Epithelial cell of proximal tubule (primary cell): ENCODE measurements around the gene SLC35G2. TPM values are rescaled to one million over a fixed set of nuclear protein-coding genes. Genes with fewer than 3 reads are reported as not detected.
"Not testable (repeated sequence)": the region's sequence is repeated elsewhere in the genome, so short reads cannot be mapped to it uniquely, and the experiment has no call there.

Experiments
- DNase-seq: peaks from one replicate; pipeline ENCODE4 v3.0.0-alpha.2; 2011; ENCODE audit warnings: low read depth
- H3K4me3 ChIP-seq: 2 replicates; pipeline ENCODE4 v1.5.1; 2011; ENCODE audit warnings: low read depth, mild to moderate bottlenecking, low read length
- total RNA-seq: library from RNA; depleted of rRNA; stranded (reverse); fragments of >200 nt; gene quantifications from 2 replicates; pipeline ENCODE4 v1.2.3, GENCODE V29; 2015
- TF ChIP-seq, protein P1 (sequence below): conservative IDR thresholded peaks from 2 replicates; pipeline ENCODE4 v1.5.1; 2012; ENCODE audit warnings: low read depth, mild to moderate bottlenecking, low read length

The SLC35G2 gene
- total RNA-seq, 1 donor from 2014 or later = 7.6 TPM

- DNase-seq = no peak
- TF ChIP-seq, protein P1, sequence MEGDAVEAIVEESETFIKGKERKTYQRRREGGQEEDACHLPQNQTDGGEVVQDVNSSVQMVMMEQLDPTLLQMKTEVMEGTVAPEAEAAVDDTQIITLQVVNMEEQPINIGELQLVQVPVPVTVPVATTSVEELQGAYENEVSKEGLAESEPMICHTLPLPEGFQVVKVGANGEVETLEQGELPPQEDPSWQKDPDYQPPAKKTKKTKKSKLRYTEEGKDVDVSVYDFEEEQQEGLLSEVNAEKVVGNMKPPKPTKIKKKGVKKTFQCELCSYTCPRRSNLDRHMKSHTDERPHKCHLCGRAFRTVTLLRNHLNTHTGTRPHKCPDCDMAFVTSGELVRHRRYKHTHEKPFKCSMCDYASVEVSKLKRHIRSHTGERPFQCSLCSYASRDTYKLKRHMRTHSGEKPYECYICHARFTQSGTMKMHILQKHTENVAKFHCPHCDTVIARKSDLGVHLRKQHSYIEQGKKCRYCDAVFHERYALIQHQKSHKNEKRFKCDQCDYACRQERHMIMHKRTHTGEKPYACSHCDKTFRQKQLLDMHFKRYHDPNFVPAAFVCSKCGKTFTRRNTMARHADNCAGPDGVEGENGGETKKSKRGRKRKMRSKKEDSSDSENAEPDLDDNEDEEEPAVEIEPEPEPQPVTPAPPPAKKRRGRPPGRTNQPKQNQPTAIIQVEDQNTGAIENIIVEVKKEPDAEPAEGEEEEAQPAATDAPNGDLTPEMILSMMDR = no peak
- no peak overlapping the region for H3K4me3 ChIP-seq
Measured at GRCh38 chr3:136898549-136898948, 79.6 kb downstream of the SLC35G2 start.

DNA sequence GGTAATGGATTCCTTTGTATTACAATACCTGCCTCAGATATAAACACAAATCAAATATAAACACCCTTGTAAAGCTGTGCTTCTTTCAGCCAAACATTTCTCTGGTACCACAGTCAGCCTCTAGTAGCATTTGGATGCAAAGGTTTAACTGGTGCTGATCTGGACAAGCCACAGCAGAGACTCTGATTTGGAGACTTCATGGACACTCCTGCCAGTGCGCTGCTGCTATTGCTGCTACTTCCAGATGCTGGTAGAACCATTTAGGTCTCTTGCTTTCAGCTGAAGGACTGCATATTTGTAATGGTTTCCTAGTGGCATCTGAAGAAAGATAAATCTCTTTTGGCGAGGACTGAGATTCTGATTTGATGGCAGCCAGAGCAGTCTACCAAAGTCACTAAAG is 80.0 kb downstream of the SLC35G2 start:
- H3K4me3 ChIP-seq = no peak overlapping the region
- TF ChIP-seq, protein P1 = no peak
- no peak for DNase-seq

- DNase-seq = no peak
- TF ChIP-seq, protein P1 = no peak
- no peak overlapping the region for H3K4me3 ChIP-seq
Measured at GRCh38 chr3:136899622-136900158, 80.8 kb downstream of the SLC35G2 start.

DNA sequence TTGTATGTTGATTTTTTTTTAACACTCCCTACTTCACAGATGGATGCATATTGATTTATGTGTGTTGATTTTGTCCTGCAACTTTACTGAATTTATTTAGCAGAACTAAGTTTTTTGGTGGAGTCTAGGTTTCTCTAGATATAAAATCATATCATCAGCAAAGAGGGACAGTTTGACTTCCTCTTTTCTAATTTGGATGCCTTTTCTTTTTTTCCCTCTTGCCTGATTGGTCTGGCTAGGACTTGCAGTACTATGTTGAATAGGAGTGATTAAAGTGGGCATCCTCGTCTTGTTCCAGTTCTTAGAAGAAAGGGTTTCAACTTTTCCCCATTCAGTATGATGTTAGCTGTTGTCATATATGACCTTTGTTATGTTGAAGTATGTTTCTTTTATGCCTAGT is 81.8 kb downstream of the SLC35G2 start:
- H3K4me3 ChIP-seq = not testable (repeated sequence)

DNA sequence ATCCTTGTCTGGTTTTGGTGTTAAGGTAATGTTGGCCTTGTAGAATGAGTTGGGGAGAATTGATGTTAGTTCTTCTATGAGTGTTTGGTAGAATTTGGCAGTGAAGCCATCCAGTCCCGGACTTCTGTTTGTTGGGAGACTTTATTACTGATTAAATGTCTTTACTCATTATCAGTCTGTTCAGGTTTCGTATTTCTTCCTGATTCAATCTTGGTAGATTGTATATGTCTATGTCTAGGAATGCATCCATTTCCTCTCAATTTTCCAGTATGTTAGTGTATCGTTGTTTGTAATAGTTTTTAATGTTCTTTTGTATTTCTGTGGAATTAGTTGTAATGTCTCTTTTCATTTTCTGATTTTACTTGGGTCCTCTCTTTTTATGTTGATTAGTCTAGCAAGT is 82.5 kb downstream of the SLC35G2 start:
- DNase-seq = no peak
- TF ChIP-seq, protein P1 = no peak
- no peak overlapping the region for H3K4me3 ChIP-seq

More for the DNA sequence above, 81.8 kb downstream of the SLC35G2 start:
- DNase-seq = not testable (repeated sequence)

DNA sequence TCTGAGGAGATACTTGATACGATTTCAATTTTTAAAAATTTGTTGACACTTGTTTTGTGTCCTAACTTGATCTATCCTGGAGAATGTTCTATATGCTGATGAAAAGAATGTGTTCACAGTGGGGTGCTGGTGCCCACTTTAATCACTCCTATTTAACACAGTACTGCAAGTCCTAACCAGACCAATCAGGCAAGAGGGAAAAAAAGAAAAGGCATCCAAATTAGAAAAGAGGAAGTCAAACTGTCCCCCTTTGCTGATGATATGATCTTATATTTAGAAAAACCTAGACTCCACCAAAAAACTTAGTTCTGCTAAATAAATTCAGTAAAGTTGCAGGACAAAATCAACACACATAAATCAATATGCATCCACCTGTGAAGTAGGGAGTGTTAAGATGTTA is 83.6 kb downstream of the SLC35G2 start:
- DNase-seq, H3K4me3 ChIP-seq: not testable (repeated sequence)

DNA sequence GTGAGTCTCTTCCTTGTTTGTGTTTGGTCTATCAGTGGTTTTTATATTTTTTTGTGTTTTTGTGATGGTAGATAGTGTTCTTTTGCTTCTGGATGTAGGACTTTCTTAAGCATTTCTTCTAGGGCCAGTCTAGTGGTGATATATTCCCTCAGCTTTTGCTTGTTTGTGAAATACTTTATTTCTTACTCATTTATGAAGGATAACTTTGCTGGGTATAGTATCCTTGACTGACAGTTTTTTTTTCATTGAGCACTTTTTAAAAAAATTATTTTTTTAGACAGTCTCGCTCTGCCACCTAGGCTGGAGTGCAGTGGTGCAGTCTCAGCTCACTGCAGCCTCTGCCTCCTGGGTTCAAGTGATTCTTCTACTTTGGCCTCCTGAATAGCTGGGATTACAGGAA is 85.0 kb downstream of the SLC35G2 start:
- H3K4me3 ChIP-seq = no peak overlapping the region
- TF ChIP-seq, protein P1 = no peak
- DNase-seq = no peak

GRCh38 chr3:136904746-136905145 is 85.8 kb downstream of the SLC35G2 start:
- DNase-seq = no peak
- TF ChIP-seq, protein P1 = no peak
- H3K4me3 ChIP-seq = no peak overlapping the region

Other genes starting within 250 kb of the SLC35G2 start
- 16.3 and 18.4 TPM in 2 replicates for gene STAG1, start 66.7 kb upstream of the SLC35G2 start, total RNA-seq
- 11.4 and 25.2 TPM in 2 replicates for gene NCK1, start 43.1 kb downstream of the SLC35G2 start, total RNA-seq
- gene IL20RB, start 138.9 kb downstream of the SLC35G2 start, total RNA-seq = 0.14 TPM in 1 of 2 replicates, not detected in the other